Fibroblast of lung (primary cell): ENCODE data around the gene ZMYM5. TPM values are rescaled to one million over a fixed set of nuclear protein-coding genes. Genes with fewer than 3 reads are reported as not detected.
A peak's percentile ranks its signal among the peaks of the same experiment; 100 is the strongest.
"Not testable (repeated sequence)": the region's sequence is repeated elsewhere in the genome, so short reads cannot be mapped to it uniquely, and the experiment has no call there.

ENCODE experiments used
- DNase-seq, 2 donors: peaks; one replicate each; pipeline versions ENCODE4 v3.0.0 to v3.0.0-alpha.2; 2010; ENCODE audit warnings: low read depth in 2 of 2
- H2AFZ ChIP-seq: 2 replicates; pipeline ENCODE4 v1.5.1; 2012; ENCODE audit warnings: low read length, control low read depth, inconsistent platforms
- H3K27ac ChIP-seq: 2 replicates; pipeline ENCODE4 v1.5.1; 2011; ENCODE audit warnings: low read length, control low read depth; ENCODE audit not compliant: insufficient read depth
- H3K27me3 ChIP-seq: 2 replicates; pipeline ENCODE4 v1.5.1; 2011; ENCODE audit warnings: mild to moderate bottlenecking, low read length; ENCODE audit not compliant: control insufficient read depth, insufficient read depth
- H3K36me3 ChIP-seq: 2 replicates; pipeline ENCODE4 v1.5.1; 2011; ENCODE audit warnings: low read length; ENCODE audit not compliant: control insufficient read depth, insufficient read depth
- H3K4me1 ChIP-seq: 2 replicates; pipeline ENCODE4 v1.5.1; 2011; ENCODE audit warnings: low read length; ENCODE audit not compliant: control insufficient read depth, insufficient read depth; ENCODE audit errors: extremely low read depth
- H3K4me2 ChIP-seq: 2 replicates; pipeline ENCODE4 v1.5.1; 2011; ENCODE audit warnings: low read length, control low read depth; ENCODE audit not compliant: insufficient read depth; ENCODE audit errors: extremely low read depth
- H3K4me3 ChIP-seq, 4 experiments: fragments of 200-600 bp in 1 of 4; sonication (generic) in 1 of 4; replicated peaks in 1 of 4; 2 replicates each; pipeline ENCODE4 v1.5.1; 2011 to 2016; ENCODE audit warnings: low read length in 4 of 4, low read depth in 3 of 4, mild to moderate bottlenecking in 3 of 4, control low read depth in 2 of 4, inconsistent platforms in 1 of 4, mixed read lengths in 1 of 4; ENCODE audit not compliant: insufficient read depth in 1 of 4; ENCODE audit errors: control extremely low read depth in 1 of 4
- H3K79me2 ChIP-seq: 2 replicates; pipeline ENCODE4 v1.5.1; 2012; ENCODE audit warnings: mild to moderate bottlenecking, low read length, inconsistent platforms; ENCODE audit not compliant: control insufficient read depth, insufficient read depth
- H3K9ac ChIP-seq: 2 replicates; pipeline ENCODE4 v1.5.1; 2011; ENCODE audit warnings: mild to moderate bottlenecking, low read length, control low read depth; ENCODE audit not compliant: insufficient read depth
- H3K9me3 ChIP-seq: 2 replicates; pipeline ENCODE4 v1.5.1; 2012; ENCODE audit warnings: low read depth, low read length; ENCODE audit not compliant: control insufficient read depth, insufficient read depth
- H4K20me1 ChIP-seq: 2 replicates; pipeline ENCODE4 v1.5.1; 2011; ENCODE audit warnings: low read length; ENCODE audit not compliant: control insufficient read depth, insufficient read depth; ENCODE audit errors: extremely low read depth
- CTCF ChIP-seq, 2 donors: IDR thresholded peaks in 1 of 2; conservative IDR thresholded peaks in 1 of 2; 1 replicate in 1 of 2; 2 replicates in 1 of 2; pipeline ENCODE4 v1.5.1; 2011 to 2012; ENCODE audit warnings: low read length in 2 of 2, control low read depth in 1 of 2, inconsistent platforms in 1 of 2, low read depth in 1 of 2, mild to moderate bottlenecking in 1 of 2
- EZH2 ChIP-seq: IDR thresholded peaks from 2 replicates; pipeline ENCODE4 v1.5.1; 2012; ENCODE audit warnings: low read length, control low read depth, mild to moderate bottlenecking; ENCODE audit errors: missing control alignments
- polyA minus RNA-seq: library from RNA; depleted of rRNA, polyadenylated mRNA; stranded (reverse); fragments of >200 nt; gene quantifications from 2 replicates; pipeline ENCODE4 v1.2.3, GENCODE V29; 2011; ENCODE audit warnings: low replicate concordance
- polyA plus RNA-seq, 2 donors: library from polyadenylated mRNA; depleted of rRNA in 1 of 2; stranded (reverse) in 1 of 2; unstranded in 1 of 2; fragments of >200 nt; gene quantifications; 2 replicates each; pipeline ENCODE4 v1.2.1, GENCODE V29; 2011 to 2012; ENCODE audit warnings: missing spikeins in 1 of 2
- total RNA-seq: library from RNA; depleted of rRNA; stranded (reverse); fragments of >200 nt; gene quantifications from 2 replicates; pipeline ENCODE4 v1.2.1, GENCODE V29; 2014

Gene ZMYM5
- total RNA-seq: 17.5 and 32.4 TPM in 2 replicates
- polyA plus RNA-seq: 9.0 and 11.3 TPM in 2 replicates
- polyA plus RNA-seq (2012): 6.0 TPM in 2 replicates
- polyA minus RNA-seq: 1.4 and 3.3 TPM in 2 replicates

GRCh38 chr13:19863323-19864023, at the start of gene ZMYM5:
Gene ZMYM5, minus strand, starts transcription at chr13:19863649. Its CDS starts 11,469 bp downstream, at chr13:19852180.
- peaks cover 34% of the 10 kb centered on the region for H3K79me2 ChIP-seq
- peak within 1 kb of the TSS; percentile 88 for H2AFZ ChIP-seq
- no peaks in the 10 kb centered on the region for H3K27me3 ChIP-seq
- peaks cover 10% of the 10 kb centered on the region for H3K4me1 ChIP-seq
- H3K36me3 ChIP-seq: no peaks in the 10 kb centered on the region
- H3K9me3 ChIP-seq: no peaks in the 10 kb centered on the region
- no peaks in the 10 kb centered on the region for H4K20me1 ChIP-seq
- no peak for TF ChIP-seq CTCF (conservative IDR thresholded peaks at IDR 0.05 in 1 of 2, IDR thresholded peaks at IDR 0.05 in 1 of 2; ENCODE audit: low read depth in 1 of 2, low read length in 2 of 2)
- no peak for TF ChIP-seq EZH2
- H3K4me2 ChIP-seq: peak within 1 kb of the TSS; percentile 86
- peak; percentile 99 to 100 for DNase-seq
- peak within 1 kb of the TSS; percentile 92 for H3K27ac ChIP-seq
- peak within 1 kb of the TSS; percentile 86 for H3K9ac ChIP-seq
- peak within 1 kb of the TSS; percentile 67 to 97 (median 85) for H3K4me3 ChIP-seq

- TF ChIP-seq EZH2 (no peak), CTCF (conservative IDR thresholded peaks at IDR 0.05 in 1 of 2, IDR thresholded peaks at IDR 0.05 in 1 of 2; ENCODE audit: low read depth in 1 of 2, low read length in 2 of 2) (no peak)
- Histone ChIP-seq H3K9me3 (no peaks in the 10 kb centered on the region), H3K4me3 (no peak overlapping the region), H3K4me2 (no peak overlapping the region), H3K4me1 (no peaks in the 10 kb centered on the region), H3K27me3 (no peaks in the 10 kb centered on the region), H3K27ac (no peak overlapping the region), H3K36me3 (no peaks in the 10 kb centered on the region), H2AFZ (no peak overlapping the region), H4K20me1 (no peaks in the 10 kb centered on the region), H3K9ac (no peak overlapping the region), H3K79me2 (no peaks in the 10 kb centered on the region)
- DNase-seq: peak in 1 of 2 donors; percentile 82
These were observed 47.1 kb upstream of the ZMYM5 start for GRCh38 chr13:19910336-19911072.

GRCh38 chr13:19908350-19908986, 45.0 kb upstream of the ZMYM5 start:
- H3K27me3 ChIP-seq: no peaks in the 10 kb centered on the region
- H3K4me1 ChIP-seq: no peaks in the 10 kb centered on the region
- no peak overlapping the region for H3K27ac ChIP-seq
- H3K9me3 ChIP-seq: no peaks in the 10 kb centered on the region
- H3K4me3 ChIP-seq: no peak overlapping the region
- no peak overlapping the region for H3K4me2 ChIP-seq
- H3K9ac ChIP-seq: no peak overlapping the region
- H3K36me3 ChIP-seq: no peaks in the 10 kb centered on the region
- H2AFZ ChIP-seq: no peak overlapping the region
- no peak for DNase-seq
- H3K79me2 ChIP-seq: no peaks in the 10 kb centered on the region
- TF ChIP-seq CTCF (conservative IDR thresholded peaks at IDR 0.05 in 1 of 2, IDR thresholded peaks at IDR 0.05 in 1 of 2; ENCODE audit: low read depth in 1 of 2, low read length in 2 of 2): no peak
- no peak for TF ChIP-seq EZH2
- H4K20me1 ChIP-seq: no peaks in the 10 kb centered on the region

- H4K20me1 ChIP-seq, H3K9ac ChIP-seq, H3K36me3 ChIP-seq, DNase-seq, H3K27ac ChIP-seq, H3K4me2 ChIP-seq, H3K4me3 ChIP-seq, H3K27me3 ChIP-seq, H2AFZ ChIP-seq, H3K4me1 ChIP-seq, H3K79me2 ChIP-seq, H3K9me3 ChIP-seq: not testable (repeated sequence)
These were observed 42.2 kb upstream of the ZMYM5 start for GRCh38 chr13:19905487-19906195.
